ENCODE measurements around the gene VSIG4.

DNA sequence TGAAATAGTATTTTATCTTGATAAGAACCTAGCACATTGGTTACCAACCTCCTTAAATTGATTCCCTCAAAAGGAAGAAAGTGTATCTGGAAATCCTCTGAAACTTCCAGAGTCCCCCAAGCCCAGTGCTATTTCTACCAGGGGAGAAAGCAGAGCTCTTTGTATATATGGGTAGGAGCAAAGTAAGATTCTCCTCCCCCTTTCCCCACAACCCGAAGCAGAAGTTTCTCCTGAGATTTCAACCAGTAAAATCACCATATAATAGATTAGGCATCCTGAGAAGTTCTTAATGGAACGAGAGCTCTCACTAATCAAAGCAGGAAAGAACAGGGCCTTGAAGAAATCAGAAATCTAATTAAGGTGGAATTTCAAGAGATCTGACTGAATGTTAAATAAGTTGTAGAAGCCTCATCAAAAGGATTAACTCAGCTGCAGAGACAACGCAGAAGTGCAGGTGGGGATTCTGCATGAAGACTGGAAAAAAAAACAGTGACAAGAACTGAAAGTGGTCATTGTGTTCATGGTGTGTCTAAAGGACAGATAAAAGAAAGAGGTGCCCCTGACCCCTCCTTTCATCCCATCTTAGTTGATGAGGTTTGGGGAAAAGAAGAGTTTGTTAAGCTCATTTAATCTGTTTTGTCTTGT lies 39.1 kb downstream of the VSIG4 start:
- TF ChIP-seq CTCF (conservative IDR thresholded peaks at IDR 0.05; ENCODE audit: low read length) (no peak), EZH2phosphoT487 (IDR thresholded peaks at IDR 0.05; ENCODE audit: borderline replicate concordance) (no peak)

All from Loucy (cell line).